HG03159 (cell line): Measurements from ENCODE around the gene TRAIP.

Experiments used
- ATAC-seq: cut with Tn5 transposase; IDR thresholded peaks from one replicate; pipeline ENCODE4 v1.9.1; 2021; ENCODE audit warnings: mild to moderate bottlenecking, moderate library complexity; ENCODE audit not compliant: unreplicated experiment

TRAIP gene

GRCh38 chr3:49876567-49876966, 20.2 kb upstream of the TRAIP start:
- no peak for ATAC-seq

GRCh38 chr3:49873623-49874022, 17.3 kb upstream of the TRAIP start:
- no peak for ATAC-seq

GRCh38 chr3:49872801-49873281, 16.5 kb upstream of the TRAIP start:
- ATAC-seq: no peak

GRCh38 chr3:49871531-49872153, 15.3 kb upstream of the TRAIP start:
- no peak for ATAC-seq

- ATAC-seq: no peak
Measured at GRCh38 chr3:49869525-49870126, 13.3 kb upstream of the TRAIP start, which contains the start of gene CAMKV. Gene CAMKV (minus strand): TSS chr3:49869906. CDS start chr3:49862388, 7,518 bp downstream.

- ATAC-seq: no peak
Measured at GRCh38 chr3:49868862-49869466, 12.6 kb upstream of the TRAIP start.

GRCh38 chr3:49867871-49868321, 11.5 kb upstream of the TRAIP start:
- no peak for ATAC-seq

- no peak for ATAC-seq
Measured at GRCh38 chr3:49867400-49867799, 11.0 kb upstream of the TRAIP start.

- ATAC-seq: no peak
Measured at GRCh38 chr3:49865198-49865784, 8.9 kb upstream of the TRAIP start.

GRCh38 chr3:49864505-49864904, 8.1 kb upstream of the TRAIP start:
- no peak for ATAC-seq

- ATAC-seq: no peak
Measured at GRCh38 chr3:49859576-49860305, 3.4 kb upstream of the TRAIP start.

GRCh38 chr3:49855662-49856061, 702 bp downstream of the TRAIP start:
- ATAC-seq: no peak

- no peak for ATAC-seq
Measured at GRCh38 chr3:49845694-49846093, 10.7 kb downstream of the TRAIP start.

- no peak for ATAC-seq
Measured at GRCh38 chr3:49844464-49845183, 11.7 kb downstream of the TRAIP start.

- no peak for ATAC-seq
Measured at GRCh38 chr3:49842843-49843517, 13.4 kb downstream of the TRAIP start.

- ATAC-seq: no peak
Measured at GRCh38 chr3:49841806-49842205, 14.6 kb downstream of the TRAIP start.

GRCh38 chr3:49841126-49841696, 15.2 kb downstream of the TRAIP start:
- no peak for ATAC-seq

- no peak for ATAC-seq
Measured at GRCh38 chr3:49840388-49840787, 16.0 kb downstream of the TRAIP start.

GRCh38 chr3:49839193-49839809, 17.1 kb downstream of the TRAIP start:
- no peak for ATAC-seq
